SK-N-SH treated with all-trans-retinoic acid at 6 μM for 48 hours (cell line): ENCODE data around the gene TAT.

Experiments used
- CSDC2 ChIP-seq: fragments of 250-450 bp; sonication (Bioruptor Pico); IDR thresholded peaks from 2 replicates; pipeline ENCODE4 v1.5.0; 2020; ENCODE audit warnings: mild to moderate bottlenecking, moderate library complexity
- ESRRG ChIP-seq: fragments of 250-450 bp; sonication (Bioruptor Pico); IDR thresholded peaks from 2 replicates; pipeline ENCODE4 v1.6.1; 2021; ENCODE audit warnings: mild to moderate bottlenecking
- RARB ChIP-seq: fragments of 250-450 bp; sonication (Bioruptor Pico); IDR thresholded peaks from 2 replicates; pipeline ENCODE4 v1.8.0; 2021; ENCODE audit warnings: mild to moderate bottlenecking, moderate library complexity
- SNAI2 ChIP-seq: fragments of 250-450 bp; sonication (Bioruptor Pico); IDR thresholded peaks from 2 replicates; pipeline ENCODE4 v1.5.0; 2020; ENCODE audit warnings: mild to moderate bottlenecking, moderate library complexity
- TOX ChIP-seq: fragments of 250-450 bp; sonication (Bioruptor Pico); IDR thresholded peaks from 2 replicates; pipeline ENCODE4 v1.8.0; 2021; ENCODE audit warnings: mild to moderate bottlenecking, moderate library complexity, borderline replicate concordance
- ZC3H10 ChIP-seq: fragments of 250-450 bp; sonication (Bioruptor Pico); IDR thresholded peaks from 2 replicates; pipeline ENCODE4 v1.5.1; 2021; ENCODE audit warnings: mild to moderate bottlenecking, moderate library complexity
- ZFP3 ChIP-seq: fragments of 250-450 bp; sonication (Bioruptor Pico); IDR thresholded peaks from 2 replicates; pipeline ENCODE4 v1.5.0; 2020; ENCODE audit warnings: mild to moderate bottlenecking, moderate library complexity
- ZNF565 ChIP-seq: fragments of 450-650 bp; formaldehyde crosslinking; conservative IDR thresholded peaks from 2 replicates; pipeline ENCODE4 v1.5.0; 2020; ENCODE audit warnings: low read depth, mild to moderate bottlenecking, moderate library complexity
- ZNF8 ChIP-seq: fragments of 450-650 bp; formaldehyde crosslinking; IDR thresholded peaks from 2 replicates; pipeline ENCODE4 v1.5.0; 2020; ENCODE audit warnings: mild to moderate bottlenecking, moderate library complexity
- TF ChIP-seq, protein P1 (sequence below): fragments of 250-450 bp; sonication (Bioruptor Pico); IDR thresholded peaks from 2 replicates; pipeline ENCODE4 v1.5.1; 2021; ENCODE audit warnings: mild to moderate bottlenecking, moderate library complexity
- TF ChIP-seq, protein P2 (sequence below): fragments of 250-450 bp; sonication (Bioruptor Pico); IDR thresholded peaks from 2 replicates; pipeline ENCODE4 v1.8.0; 2020; ENCODE audit warnings: mild to moderate bottlenecking, moderate library complexity, borderline replicate concordance

DNA sequence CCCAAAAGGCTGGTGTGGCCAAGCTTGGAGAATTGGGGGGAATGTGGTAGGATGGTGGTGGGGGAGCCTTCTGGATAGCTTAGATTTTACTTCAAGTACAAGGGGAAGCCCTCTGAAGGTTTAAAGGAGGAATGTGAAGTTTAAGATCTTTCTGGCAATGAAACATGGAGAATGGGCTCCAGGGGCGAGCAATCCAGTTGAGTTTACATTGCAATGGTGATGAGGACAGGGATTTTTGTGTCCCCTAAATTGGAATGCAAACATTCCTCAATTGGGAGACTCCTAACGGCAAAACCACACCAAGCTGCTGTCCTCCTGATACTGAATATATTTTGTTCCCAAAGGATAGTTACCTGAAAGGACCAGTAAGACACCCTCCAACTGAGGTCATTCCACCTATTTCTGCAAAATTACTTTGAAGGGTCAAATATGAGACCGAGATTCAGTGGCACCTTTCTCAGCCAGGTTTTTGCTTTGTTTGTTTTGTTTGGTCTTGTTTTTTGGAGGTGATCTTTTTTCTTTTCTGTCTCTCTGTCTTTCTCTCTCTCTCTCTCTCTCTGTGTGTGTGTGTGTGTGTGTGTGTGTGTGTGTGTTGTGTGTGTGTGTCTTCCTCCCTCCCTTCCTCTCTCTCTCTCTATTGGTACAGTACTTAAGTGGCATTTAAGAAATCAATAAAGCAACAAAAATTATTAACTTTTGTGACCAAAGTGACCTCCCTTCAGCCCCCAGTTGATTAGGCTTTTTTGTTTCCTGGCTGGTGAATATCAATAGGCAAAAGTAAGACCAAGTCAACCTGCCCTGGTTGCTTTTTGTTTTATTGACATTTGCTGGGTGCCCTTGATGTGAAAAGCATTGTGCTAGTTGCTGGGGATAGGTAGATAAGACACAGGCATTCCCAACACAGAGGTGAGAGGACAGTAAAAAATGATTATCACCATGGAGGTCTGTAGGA is 16.4 kb upstream of the TAT start:
- TF ChIP-seq CSDC2 (no peak), ZC3H10 (no peak), TOX (no peak), ESRRG (no peak), SNAI2 (CRISPR knock-in tag) (no peak), ZNF8 (no peak), RARB (no peak), ZFP3 (CRISPR knock-in tag) (no peak), ZNF565 (no peak)
- TF ChIP-seq, protein P1, sequence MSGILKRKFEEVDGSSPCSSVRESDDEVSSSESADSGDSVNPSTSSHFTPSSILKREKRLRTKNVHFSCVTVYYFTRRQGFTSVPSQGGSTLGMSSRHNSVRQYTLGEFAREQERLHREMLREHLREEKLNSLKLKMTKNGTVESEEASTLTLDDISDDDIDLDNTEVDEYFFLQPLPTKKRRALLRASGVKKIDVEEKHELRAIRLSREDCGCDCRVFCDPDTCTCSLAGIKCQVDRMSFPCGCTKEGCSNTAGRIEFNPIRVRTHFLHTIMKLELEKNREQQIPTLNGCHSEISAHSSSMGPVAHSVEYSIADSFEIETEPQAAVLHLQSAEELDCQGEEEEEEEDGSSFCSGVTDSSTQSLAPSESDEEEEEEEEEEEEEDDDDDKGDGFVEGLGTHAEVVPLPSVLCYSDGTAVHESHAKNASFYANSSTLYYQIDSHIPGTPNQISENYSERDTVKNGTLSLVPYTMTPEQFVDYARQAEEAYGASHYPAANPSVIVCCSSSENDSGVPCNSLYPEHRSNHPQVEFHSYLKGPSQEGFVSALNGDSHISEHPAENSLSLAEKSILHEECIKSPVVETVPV (CRISPR knock-in tag), result no peak
- TF ChIP-seq, protein P2, sequence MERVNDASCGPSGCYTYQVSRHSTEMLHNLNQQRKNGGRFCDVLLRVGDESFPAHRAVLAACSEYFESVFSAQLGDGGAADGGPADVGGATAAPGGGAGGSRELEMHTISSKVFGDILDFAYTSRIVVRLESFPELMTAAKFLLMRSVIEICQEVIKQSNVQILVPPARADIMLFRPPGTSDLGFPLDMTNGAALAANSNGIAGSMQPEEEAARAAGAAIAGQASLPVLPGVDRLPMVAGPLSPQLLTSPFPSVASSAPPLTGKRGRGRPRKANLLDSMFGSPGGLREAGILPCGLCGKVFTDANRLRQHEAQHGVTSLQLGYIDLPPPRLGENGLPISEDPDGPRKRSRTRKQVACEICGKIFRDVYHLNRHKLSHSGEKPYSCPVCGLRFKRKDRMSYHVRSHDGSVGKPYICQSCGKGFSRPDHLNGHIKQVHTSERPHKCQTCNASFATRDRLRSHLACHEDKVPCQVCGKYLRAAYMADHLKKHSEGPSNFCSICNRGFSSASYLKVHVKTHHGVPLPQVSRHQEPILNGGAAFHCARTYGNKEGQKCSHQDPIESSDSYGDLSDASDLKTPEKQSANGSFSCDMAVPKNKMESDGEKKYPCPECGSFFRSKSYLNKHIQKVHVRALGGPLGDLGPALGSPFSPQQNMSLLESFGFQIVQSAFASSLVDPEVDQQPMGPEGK, result no peak
